Measurements from ENCODE around the gene PSG6.
"Not testable (repeated sequence)": the region's sequence is repeated elsewhere in the genome, so short reads cannot be mapped to it uniquely, and the experiment has no call there.

The PSG6 gene

DNA sequence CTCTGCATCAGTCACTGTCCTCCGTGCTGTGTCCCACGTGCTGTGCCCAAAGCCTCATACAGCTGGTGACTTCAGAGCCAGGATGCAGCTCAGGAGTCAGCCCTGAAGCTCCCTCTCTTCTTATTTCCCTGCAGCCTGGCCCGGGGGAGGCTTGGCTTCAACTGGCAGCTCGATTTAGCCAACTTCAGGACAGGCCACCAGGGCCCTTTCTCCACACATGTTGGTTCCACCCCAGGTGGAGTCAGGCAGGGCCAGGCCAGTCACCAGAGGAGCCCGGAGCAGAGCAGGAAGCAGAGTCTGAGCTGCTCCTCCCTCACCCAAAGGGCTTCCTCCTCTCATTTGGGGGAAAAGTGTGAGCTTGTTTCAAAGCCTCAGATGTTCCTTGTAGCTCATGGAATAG is 11.5 kb downstream of the PSG6 start:
- DNase-seq (ENCODE audit: low read depth) = not testable (repeated sequence)

DNA sequence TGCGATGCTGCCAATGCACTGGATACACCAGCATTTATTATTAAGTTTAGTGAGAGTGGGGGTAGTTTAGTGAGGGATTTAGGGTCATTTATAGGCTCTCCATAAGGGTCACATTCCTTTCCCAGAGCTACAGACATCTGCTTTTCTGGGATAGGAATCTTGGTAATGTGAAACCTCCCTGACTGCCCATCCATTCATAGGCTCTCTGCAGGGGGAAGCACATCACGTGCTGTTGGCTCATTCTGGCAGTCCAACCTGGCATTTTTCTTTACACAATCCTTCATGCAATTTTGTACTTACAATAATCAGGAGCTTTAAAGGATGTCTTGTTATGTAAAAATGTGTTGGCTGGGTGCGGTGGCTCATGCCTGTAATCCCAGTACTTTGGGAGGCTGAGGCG is 17.1 kb downstream of the PSG6 start:
- DNase-seq (ENCODE audit: low read depth) = not testable (repeated sequence)

DNA sequence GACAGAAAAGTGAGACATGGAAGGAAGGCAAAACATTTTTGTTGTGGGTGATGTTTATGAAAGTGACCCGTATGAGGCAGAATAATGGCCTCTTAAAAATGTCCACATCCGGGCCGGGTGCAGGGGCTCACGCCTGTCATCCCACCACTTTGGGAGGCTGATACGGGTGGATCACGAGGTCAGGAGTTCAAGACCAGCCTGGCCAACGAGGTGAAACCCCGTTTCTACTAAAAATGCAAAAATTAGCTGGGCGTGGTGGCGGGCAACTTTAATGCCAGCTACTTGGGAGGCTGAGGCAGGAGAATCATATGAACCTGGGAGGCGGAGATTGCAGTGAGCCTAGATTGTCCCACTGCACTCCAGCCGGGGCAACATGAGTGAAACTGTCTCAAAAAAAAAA is 18.0 kb downstream of the PSG6 start:
- not testable (repeated sequence) for DNase-seq (ENCODE audit: low read depth)

DNA sequence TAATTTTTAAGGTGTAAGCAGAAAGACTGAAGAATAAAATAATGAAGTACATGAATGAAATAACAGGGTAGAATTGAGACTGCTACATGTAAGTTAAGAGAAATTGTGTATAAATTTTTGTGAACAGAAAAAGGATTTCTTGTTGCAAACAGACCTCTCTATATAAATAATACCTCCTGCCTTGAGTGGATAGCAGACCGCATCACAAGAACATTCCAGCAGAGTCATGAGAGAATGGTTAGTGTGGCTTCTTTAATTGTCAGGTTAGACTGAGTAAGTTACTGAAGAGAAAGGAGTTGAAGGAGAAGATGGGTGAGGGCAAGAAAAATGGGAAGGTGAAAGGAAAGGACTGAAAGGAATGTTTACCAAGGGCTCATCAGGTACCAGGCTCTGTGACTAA is 18.6 kb downstream of the PSG6 start:
- DNase-seq (ENCODE audit: low read depth) = not testable (repeated sequence)

DNA sequence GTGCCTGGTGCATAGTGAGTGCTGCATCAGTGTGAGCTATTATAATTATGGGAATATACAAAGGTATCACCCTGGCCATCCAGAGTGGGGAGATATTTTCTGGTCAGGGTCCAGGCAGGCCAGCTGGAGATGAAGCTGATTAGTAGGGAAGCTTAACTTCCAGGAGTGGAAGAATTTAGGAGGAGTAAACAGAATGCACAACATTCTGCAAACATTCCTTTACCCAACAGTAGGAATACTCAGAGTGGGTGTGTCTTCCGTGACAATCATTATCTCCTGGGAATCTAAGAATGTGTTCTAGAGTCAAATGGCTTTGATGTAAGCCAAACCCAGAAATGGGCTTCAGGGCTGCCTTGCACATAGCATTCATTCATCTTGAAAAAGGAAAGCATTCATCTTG is 19.0 kb downstream of the PSG6 start:
- DNase-seq (ENCODE audit: low read depth) = not testable (repeated sequence)

DNA sequence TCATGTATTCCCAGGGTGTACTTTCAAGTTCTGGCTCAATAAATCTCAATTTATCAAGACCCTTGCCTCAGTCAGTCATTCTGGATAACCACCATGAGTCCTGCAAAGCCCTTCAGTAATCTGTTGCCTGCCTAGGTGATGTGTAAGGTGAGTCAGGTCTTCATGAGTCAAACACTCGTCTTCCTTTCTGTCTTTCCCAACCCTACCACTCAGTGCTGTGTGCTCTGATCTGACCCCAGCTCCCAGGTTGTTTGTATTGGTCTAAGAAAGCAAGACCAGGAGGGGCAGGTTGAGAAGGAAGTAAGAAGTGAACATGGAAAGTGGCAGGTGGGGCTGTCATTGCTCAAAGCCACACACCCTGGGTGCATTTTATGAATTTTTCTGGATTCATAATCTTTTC is 20.0 kb downstream of the PSG6 start:
- not testable (repeated sequence) for DNase-seq (ENCODE audit: low read depth)

DNA sequence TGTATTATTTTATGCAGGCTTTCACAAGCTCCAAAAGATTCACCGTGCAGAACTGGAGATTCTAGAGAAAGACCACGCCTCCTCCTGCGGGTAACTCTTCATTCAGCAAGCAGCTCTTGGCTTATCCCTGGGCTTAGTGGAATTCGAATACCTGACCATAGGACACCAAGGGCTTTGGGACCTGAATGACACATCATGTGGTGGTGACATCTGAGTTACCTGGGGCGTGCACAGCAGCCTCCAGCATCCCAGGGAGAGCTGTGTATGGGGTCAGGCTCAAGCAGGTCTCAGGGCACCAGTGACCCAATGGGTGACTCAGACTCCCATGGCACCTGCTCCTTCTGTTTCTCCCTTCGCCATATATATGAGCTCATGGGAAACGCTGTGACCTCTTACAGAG is 27.2 kb downstream of the PSG6 start:
- DNase-seq (ENCODE audit: low read depth) = not testable (repeated sequence)

DNA sequence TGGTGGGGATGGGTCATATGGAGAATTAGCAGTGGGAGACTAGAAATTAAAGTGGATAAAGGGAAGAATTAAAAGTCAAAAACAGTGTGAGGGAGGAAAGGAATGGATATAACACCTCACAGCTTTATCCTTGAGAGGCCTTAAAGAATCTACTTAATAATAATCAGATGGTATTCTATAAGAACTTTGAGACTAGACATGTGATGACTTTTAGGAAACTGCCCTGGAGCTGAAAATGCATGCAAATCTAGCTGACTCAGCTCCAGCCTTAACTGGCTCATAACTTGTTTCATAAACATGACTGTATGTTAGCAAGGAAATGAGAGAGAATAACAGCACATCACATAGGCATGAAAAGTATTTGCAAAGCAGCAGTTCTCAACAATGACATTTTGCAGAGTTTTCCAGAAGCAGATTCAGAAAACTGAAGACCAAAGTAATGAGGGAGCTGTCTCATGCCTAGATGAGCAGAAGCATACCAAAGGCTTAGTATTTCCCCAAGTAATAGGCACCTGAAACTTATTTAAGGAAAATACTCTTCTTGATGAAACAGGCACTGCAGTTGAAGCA is 29.7 kb downstream of the PSG6 start:
- not testable (repeated sequence) for DNase-seq (ENCODE audit: low read depth)

DNA sequence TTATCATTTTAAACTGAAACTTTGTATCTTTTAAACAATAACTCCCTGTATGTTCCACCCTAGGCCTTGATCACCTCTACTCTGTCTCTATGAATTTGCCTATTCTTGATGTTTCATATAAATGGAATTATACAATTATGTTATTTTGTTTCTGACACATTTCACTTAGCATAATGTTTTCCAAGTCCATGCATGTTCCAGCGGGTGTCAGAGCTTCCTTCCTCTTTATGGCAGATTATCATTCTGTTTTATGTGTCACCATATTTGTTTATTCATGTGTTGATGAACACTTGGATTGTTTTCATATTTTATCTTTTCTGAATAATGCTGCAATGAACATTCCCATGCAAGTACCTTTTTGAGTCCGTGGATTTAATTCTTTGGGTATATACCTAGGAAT is 35.0 kb downstream of the PSG6 start:
- not testable (repeated sequence) for DNase-seq (ENCODE audit: low read depth)

DNA sequence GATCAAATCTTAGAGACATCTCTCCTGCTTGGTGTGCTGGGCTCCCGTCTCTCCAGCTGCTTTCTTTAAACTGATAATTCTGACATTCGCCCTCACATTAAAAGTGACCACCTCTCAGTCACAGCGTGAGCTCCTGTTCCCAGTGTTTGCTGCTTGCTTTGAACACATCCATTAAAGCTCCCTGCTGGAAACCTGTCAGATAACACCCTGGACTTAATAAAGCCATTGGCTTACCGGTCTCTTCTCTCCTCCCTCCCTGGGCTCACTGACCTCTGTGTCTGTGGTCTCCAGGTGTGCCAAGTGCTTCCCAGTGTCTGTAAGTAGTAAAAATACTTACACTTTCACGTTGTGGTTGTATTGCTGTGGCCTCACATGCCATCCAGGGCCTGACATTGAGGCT is 35.7 kb downstream of the PSG6 start:
- DNase-seq (ENCODE audit: low read depth) = not testable (repeated sequence)

DNA sequence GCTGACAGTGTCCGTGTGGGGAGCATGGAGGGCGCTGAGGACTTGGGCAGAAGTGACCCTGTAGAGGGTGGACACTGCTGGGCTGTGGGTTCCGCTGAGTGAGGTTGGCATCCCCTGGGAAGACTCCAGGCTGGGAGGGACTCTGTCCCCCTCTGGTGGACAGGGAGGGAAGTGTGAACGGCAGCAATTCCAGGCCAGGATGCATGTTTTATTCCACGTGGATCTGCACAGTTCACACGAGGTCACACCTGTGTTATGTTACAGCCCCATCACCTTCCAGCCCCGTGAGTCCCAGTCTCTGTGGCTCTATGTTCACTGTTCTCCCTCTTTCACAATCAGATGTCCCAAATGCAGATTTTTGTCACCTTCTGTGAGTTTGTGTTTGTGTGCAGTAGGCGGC is 36.4 kb downstream of the PSG6 start:
- not testable (repeated sequence) for DNase-seq (ENCODE audit: low read depth)

DNA sequence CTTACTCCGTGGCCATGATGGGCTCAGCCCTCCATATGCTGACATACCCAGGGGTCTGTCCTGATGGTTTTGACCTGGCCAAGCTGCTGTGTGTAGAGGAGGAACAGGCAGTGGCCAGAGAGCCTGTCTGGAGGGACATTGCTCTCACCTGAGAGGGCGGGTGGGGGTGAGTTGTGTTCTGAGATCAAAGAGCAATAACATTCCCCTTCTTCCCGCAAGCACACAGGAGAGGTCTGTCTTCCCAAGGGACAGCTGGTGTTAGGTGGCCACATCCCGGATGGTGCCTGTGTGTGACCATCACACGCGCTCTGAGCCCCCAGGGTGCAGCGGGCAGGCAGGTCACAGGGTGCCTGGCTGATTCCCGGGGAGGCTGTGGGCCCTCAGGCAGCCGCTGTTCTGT is 37.1 kb downstream of the PSG6 start:
- DNase-seq (ENCODE audit: low read depth) = not testable (repeated sequence)

DNA sequence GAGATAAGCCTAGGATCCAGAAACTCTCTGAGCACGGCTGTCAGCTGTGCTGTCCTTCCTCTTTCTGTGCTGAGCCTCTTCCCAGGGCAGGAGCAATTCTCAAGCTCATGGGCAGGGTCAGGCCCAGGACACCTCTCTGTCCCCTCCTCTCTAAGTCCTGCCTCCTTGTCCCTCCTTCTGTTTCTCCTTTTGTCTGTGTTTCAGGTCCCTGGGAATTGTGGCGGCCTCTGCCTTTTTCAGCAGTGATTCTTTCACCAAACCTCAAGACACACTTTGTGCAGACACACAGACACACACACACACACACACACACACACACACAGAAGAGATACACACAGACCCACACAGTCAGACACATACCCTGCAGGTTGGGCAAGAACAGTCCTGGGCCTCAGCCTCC is 38.1 kb downstream of the PSG6 start, which contains the start of gene PSG1:
Gene PSG1, minus strand, starts transcription at position 101 of the 400 bp plus-strand sequence. CDS start 132 bp downstream, outside the sequence.
- DNase-seq (ENCODE audit: low read depth) = no peak

DNA sequence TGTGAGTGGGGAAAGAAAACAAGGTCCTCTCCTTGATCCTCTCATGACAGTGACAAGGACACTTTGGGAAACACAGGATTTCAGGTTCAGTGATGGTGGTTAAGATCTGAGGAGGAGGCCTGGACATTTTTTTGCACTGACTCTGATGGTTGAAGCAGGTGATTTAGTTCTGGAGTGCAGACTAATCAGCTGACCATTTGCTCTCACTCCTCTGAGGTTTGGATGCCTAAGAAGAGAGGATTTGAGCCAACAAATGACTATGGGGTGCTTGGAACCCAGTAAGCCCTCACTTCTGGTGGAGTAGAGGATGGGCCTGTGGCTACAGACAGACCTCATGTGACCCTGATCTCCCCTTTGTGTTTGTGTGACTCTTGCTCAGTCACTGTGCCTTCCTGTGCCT is 41.1 kb downstream of the PSG6 start:
- DNase-seq (ENCODE audit: low read depth) = not testable (repeated sequence)

DNA sequence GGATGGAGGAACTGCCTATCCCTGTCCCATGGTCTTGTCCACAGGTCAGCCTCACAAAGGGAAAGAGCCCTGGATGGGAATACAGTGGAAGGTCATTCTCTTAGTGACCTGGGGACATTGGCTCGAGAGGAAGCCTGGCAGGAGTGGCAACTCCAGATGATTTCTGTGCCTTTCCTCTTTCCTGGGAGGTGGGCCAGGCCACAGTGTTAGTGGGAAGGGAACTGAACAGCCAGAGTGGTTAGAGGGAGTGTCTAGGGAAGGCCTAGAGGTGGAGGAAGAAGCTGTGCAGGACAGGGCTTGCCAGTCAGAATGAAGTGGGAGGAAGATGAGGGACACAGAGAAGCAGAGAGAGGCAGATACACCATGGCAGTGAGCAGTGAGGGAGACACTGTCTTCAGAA is 41.8 kb downstream of the PSG6 start:
- DNase-seq (ENCODE audit: low read depth) = not testable (repeated sequence)

DNA sequence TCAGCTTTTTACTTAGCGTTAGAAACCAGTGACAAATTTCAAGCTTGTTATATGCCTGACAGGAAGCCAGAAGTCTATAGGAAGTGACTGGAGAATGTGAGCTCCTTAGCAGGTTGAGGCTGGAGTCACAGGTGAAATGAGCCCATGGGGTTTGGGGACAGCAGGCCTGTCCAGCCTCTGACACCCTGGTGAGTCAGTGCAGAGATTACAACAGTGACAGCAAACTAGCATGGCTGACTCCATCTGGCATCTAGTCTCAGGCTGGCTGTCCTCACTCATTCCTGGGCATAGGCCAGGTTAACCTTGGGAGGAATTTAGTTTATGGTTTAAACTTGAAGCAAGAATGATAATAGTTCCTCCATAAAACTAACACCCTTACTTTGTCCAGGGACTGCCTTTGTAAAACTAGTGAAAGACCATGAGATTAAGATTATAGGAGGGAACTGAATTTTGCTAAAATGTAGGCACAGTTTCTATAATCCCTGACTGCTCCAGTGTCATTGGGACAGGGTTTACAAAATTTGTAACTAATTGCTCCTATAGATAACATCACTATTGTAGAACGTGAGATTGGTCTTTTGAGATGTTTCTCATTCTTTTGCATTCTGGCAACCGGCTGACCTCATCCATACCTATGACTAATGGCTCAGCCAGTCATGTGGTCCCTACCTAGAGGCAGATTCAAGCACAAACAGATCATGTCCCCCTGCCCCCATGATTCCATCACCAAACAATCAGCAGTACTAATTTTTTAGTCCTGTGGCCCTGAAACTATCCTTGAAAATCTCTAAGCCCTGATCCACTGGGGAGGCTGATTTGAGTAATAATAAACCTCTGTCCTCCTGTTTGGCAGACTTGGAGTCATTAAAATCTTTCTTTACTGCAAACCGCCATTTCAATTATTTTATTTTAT is 42.5 kb downstream of the PSG6 start:
- DNase-seq (ENCODE audit: low read depth) = not testable (repeated sequence)

DNA sequence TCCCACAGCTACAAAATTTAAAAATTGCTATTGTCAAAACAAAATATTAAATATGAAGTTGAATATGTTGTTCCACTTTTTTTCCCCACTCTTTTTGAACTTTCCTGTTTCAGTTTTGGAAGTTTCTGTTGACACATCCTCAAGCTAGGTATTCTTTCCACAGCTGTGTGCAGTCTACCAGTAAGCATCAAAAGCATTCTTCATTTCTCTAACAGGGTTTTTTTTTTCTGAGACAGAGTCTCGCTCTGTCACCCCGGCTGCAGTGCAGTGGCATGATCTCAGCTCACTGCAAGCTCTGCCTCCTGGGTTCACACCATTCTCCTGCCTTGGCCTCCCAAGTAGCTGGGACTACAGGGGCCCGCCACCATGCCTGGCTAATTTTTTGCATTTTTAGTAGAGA is 43.6 kb downstream of the PSG6 start:
- not testable (repeated sequence) for DNase-seq (ENCODE audit: low read depth)

DNA sequence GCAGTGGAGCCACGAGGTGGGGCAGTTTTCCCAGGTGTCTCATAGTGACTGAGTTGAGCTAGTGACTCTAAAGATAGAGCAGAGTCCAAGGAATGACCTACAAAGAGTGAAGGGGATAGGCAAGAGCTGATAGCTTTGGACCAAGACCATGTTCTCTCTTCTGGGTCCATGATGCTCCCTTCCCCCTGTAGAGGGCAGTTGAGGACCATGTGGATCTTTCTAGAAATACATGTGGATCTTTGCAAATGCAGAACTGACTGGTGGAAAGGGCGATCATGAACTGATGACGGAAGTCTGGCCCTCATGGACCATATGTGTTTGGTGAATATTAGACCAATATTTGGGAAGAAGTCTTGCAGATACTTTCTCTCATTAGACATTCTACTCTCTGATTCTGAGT is 45.1 kb downstream of the PSG6 start:
- DNase-seq (ENCODE audit: low read depth) = no peak

DNA sequence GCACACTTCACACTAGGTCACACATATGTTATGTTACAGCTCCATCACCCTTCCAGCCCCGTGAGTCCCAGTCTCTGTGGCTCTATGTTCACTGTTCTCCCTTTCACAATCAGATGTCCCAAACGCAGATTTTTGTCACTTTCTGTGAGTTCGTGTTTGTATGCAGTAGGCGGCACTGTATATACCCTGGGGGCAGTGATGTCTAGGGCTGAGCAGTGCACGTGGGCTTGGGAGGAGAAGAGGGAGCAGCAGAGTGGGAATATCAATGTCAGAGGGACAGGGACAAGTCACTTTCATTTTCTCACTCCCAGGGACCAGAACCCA is 60.2 kb downstream of the PSG6 start:
- no peak for DNase-seq (ENCODE audit: low read depth)

DNA sequence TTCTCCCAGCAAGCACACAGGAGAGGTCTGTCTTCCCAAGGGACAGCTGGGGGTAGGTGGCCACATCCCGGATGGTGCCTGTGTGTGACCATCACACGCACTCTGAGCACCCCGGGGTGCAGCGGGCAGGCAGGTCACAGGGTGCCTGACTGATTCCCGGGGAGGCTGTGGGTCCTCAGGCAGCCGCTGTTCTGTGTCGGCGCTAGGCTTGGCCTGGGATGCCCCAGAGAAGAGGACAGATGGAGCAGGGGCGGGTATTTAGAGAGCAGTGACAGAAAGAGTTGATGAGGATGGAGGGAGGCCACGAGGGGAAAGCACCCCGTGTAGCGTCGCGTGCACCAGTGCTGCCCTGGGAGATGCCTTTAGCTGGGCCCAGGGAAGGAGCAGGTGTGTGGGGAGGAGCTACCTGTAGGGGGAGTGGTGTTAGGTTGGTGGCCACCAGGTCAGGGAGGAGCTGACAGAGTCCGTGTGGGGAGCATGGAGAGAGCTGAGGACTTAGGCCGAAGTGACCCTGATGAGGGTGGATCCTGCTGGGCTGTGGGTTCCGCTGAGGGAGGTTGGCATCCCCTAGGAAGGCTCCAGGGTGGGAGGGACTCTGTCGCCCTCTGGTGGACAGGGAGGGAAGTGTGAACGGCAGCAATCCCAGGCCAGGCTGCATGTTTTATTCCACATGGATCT is 60.7 kb downstream of the PSG6 start:
- DNase-seq (ENCODE audit: low read depth) = not testable (repeated sequence)

DNA sequence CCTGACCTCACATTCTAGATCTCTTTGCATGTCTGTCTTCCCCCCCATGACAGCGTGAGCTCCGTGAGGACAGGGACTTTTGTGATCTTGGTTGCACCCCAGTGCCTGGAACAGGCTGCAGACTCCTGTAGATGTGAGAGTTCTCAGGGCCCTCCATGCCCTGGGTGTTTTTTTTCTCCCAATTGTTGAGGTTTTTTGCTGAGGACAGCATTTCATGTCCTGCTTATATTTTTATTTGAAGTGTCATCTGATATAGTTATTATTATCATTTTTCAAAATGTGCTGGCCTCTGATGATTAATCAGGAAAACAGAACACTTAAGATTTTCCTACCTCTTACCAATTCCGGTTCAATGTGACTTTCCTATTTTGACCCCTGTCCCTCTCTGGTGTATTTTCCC is 62.9 kb downstream of the PSG6 start:
- DNase-seq (ENCODE audit: low read depth) = not testable (repeated sequence)

DNA sequence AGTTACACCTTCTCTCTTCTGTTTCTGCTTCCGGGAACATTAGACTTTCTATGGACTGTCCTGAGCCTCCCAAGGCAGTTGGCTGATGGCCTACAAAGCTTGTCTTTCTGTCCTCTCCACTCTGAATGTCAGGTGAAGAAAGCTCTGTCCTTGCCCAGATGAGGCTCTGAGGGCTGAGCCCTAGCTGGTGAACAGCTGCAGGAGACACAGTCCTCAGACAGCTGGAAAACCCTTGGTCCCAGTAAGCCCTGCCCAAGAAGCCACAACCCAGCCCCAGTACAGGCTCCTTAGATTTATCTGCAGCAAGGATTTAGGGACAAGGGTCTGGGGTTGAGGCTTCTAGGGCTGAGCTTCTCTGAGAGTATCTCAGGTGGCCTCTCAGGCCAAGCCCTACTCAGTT is 64.5 kb downstream of the PSG6 start:
- not testable (repeated sequence) for DNase-seq (ENCODE audit: low read depth)

DNA sequence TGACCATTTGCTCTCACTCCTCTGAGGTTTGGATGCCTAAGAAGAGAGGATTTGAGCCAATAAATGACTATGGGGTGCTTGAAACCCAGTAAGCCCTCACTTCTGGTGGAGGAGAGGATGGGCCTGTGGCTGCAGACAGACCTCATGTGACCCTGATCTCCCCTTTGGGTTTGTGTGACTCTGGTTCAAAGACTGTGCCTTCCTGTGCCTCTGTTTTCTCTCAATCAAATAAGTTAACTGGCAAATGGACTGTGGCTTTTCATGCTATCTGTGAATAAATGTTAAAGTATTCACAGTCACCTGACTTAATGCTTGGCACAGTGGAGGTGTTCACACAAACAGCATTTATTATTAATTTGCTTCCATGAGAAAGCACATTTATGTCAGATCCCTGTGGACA is 64.9 kb downstream of the PSG6 start:
- DNase-seq (ENCODE audit: low read depth) = not testable (repeated sequence)
